Measurements from ENCODE around the gene MAMSTR. TPM values are rescaled to one million over a fixed set of nuclear protein-coding genes. Genes with fewer than 3 reads are reported as not detected.
A peak's percentile ranks its signal among the peaks of the same experiment; 100 is the strongest.

The MAMSTR gene
- polyA plus RNA-seq, 1 donor from 2014 or later = 0.45 TPM

GRCh38 chr19:48738557-48739403 lies 19.3 kb upstream of the MAMSTR start:
- Mint-ChIP-seq H3K9me3 (peaks cover 0 to 4% (median 0%) of the 10 kb centered on the region in 3 donors), H3K36me3 (no peaks in the 10 kb centered on the region), H3K27ac (peak overlapping the region in 2 of 3 donors; percentile 63 to 67), H3K27me3 (peaks cover 9% of the 10 kb centered on the region), H3K4me1 (peaks cover 0 to 17% (median 5%) of the 10 kb centered on the region in 3 donors), H3K4me3 (peak overlapping the region; percentile 12 to 81 (median 50))

GRCh38 chr19:48737360-48737998 lies 18.0 kb upstream of the MAMSTR start:
- Mint-ChIP-seq H3K4me1 (peaks cover 0 to 17% (median 5%) of the 10 kb centered on the region in 3 donors), H3K36me3 (peaks cover 2% of the 10 kb centered on the region), H3K27me3 (peaks cover 9% of the 10 kb centered on the region), H3K27ac (peak overlapping the region in 1 of 3 donors; percentile 67), H3K4me3 (peak overlapping the region in 3 of 4 donors; percentile 24 to 72 (median 52)), H3K9me3 (peaks cover 0 to 4% (median 0%) of the 10 kb centered on the region in 3 donors)

- H3K4me1 Mint-ChIP-seq = peaks cover 0 to 7% (median 2%) of the 10 kb centered on the region in 3 donors
- no peak overlapping the region for H3K4me3 Mint-ChIP-seq
- peaks cover 2% of the 10 kb centered on the region for H3K36me3 Mint-ChIP-seq
- H3K9me3 Mint-ChIP-seq = peaks cover 0 to 2% (median 0%) of the 10 kb centered on the region in 3 donors
- no peak overlapping the region for H3K27ac Mint-ChIP-seq
- H3K27me3 Mint-ChIP-seq = peaks cover 7% of the 10 kb centered on the region
Observed at GRCh38 chr19:48735031-48735615, 15.6 kb upstream of the MAMSTR start.

- Mint-ChIP-seq H3K4me1 (peaks cover 0 to 7% (median 0%) of the 10 kb centered on the region in 3 donors), H3K4me3 (no peak overlapping the region), H3K9me3 (peaks cover 0 to 2% (median 0%) of the 10 kb centered on the region in 3 donors), H3K36me3 (peaks cover 2% of the 10 kb centered on the region), H3K27ac (no peak overlapping the region), H3K27me3 (peaks cover 3% of the 10 kb centered on the region)
Observed at GRCh38 chr19:48734625-48735024, 15.1 kb upstream of the MAMSTR start.

DNA sequence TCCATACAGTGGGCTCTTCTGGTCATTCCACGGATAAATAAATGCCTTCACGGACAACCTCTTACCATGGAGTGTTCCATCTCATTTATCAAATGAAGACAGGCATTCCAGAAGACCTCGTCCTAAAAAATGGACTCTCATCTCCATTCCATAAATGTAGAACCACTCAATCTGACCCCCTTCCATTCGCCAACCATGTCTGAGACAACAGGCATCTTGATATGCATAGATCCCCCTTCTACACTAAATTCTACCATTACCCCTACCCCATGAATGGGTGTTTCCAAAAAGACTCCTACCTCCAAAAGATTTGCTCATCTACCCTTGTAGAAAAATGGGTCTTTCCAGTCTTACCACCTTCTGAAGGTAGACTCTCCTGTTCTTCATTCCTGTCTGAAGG lies 11.9 kb upstream of the MAMSTR start:
- Mint-ChIP-seq H3K27me3 (peaks cover 3% of the 10 kb centered on the region), H3K27ac (no peak overlapping the region), H3K4me1 (peaks cover 3 to 6% (median 5%) of the 10 kb centered on the region in 3 donors), H3K4me3 (no peak overlapping the region), H3K36me3 (peaks cover 2% of the 10 kb centered on the region), H3K9me3 (peaks cover 3 to 6% (median 4%) of the 10 kb centered on the region in 3 donors)

- Mint-ChIP-seq H3K27me3 (peaks cover 3% of the 10 kb centered on the region), H3K4me3 (no peak overlapping the region), H3K4me1 (peaks cover 12 to 16% (median 15%) of the 10 kb centered on the region in 3 donors), H3K27ac (no peak overlapping the region), H3K9me3 (peaks cover 7 to 15% (median 12%) of the 10 kb centered on the region in 3 donors), H3K36me3 (peaks cover 10% of the 10 kb centered on the region)
Observed at GRCh38 chr19:48728911-48729664, 9.6 kb upstream of the MAMSTR start.

DNA sequence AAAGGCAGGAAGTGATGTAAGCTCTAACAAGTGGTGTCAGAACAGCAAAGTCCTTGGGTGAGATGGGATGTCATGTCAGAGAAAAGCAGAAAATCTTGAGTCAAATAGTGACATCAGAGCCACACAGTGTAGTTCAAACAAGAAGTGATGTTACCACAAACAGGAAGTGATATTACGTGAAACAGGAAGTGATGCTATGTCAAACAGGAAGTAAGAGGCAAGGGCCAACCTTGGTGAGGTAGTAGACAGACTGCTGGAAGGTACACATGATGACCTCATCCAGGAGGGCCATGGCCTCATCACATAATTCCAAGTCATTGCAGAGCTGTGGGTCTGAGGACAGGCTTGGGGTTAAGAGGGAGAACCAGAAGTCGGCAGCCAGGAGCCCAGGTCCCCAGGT lies 7.0 kb upstream of the MAMSTR start:
- Mint-ChIP-seq H3K27ac (peak overlapping the region in 2 of 3 donors; percentile 4 to 86), H3K36me3 (peaks cover 8% of the 10 kb centered on the region), H3K9me3 (peaks cover 7 to 15% (median 12%) of the 10 kb centered on the region in 3 donors), H3K4me3 (peak overlapping the region in 2 of 4 donors; percentile 39 to 45), H3K27me3 (peaks cover 3% of the 10 kb centered on the region), H3K4me1 (peaks cover 12 to 16% (median 15%) of the 10 kb centered on the region in 3 donors)

DNA sequence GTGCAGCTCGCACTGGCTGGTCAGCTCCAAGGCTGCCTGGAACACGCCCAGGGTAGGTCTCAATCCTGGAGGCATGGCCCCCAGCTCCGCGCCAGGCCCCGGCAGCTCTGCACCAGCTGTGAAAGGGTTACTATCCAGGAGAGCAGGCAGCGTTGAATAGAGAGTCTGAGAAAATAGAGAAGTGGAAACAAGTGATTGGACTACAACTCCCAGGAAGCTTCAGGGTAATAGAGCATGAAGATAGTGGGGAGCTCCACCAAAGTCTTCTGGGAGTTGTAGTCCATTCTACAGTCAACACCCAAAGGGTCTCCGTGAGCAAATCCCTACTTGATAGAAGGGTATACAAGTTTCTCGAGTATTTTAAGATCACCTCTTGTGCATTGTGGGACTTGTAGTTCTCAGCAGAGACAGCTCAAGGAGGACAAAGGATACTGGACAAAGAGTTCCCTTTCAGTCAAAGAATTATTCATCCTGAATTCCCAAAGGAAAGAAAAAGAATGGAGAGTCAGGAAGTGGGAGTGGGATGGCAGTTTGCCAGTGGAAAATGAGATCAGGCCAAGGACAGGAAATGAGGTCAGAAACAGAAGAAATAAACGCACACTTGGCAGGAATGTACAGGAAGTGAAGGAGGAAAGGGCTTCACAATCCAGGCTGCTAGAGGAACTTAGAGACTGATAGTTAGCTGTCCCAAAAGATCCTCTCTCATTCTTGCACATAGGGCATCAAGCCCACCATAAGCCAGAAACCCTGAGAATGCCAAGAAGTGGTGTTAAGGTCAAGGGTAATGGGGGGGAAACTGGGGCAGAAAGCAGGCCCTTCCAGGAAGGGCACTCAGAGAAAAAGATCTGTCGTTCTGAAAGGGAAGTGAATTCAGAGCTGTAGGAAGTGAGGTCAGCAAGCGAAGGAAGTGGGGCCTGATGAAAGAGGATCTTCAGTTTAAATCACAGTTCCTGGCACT lies 5.5 kb upstream of the MAMSTR start:
- Mint-ChIP-seq H3K9me3 (peaks cover 7 to 15% (median 10%) of the 10 kb centered on the region in 3 donors), H3K36me3 (peaks cover 8% of the 10 kb centered on the region), H3K4me1 (peaks cover 19 to 25% (median 20%) of the 10 kb centered on the region in 3 donors), H3K4me3 (peak overlapping the region in 3 of 4 donors; percentile 35 to 83 (median 65)), H3K27ac (peak overlapping the region; percentile 57 to 97 (median 83)), H3K27me3 (no peaks in the 10 kb centered on the region)

- no peak overlapping the region for H3K4me3 Mint-ChIP-seq
- peaks cover 9% of the 10 kb centered on the region for H3K36me3 Mint-ChIP-seq
- H3K27ac Mint-ChIP-seq = no peak overlapping the region
- H3K4me1 Mint-ChIP-seq = peaks cover 20 to 22% (median 21%) of the 10 kb centered on the region in 3 donors
- H3K27me3 Mint-ChIP-seq = no peaks in the 10 kb centered on the region
- peaks cover 7 to 11% (median 10%) of the 10 kb centered on the region in 3 donors for H3K9me3 Mint-ChIP-seq
Observed at GRCh38 chr19:48722196-48722708, 2.7 kb upstream of the MAMSTR start.

- Mint-ChIP-seq H3K27ac (peak overlapping the region; percentile 90 to 99 (median 91)), H3K4me3 (peak overlapping the region; percentile 91 to 96 (median 96)), H3K9me3 (peaks cover 2 to 7% (median 5%) of the 10 kb centered on the region in 3 donors), H3K4me1 (peaks cover 15 to 18% (median 16%) of the 10 kb centered on the region in 3 donors), H3K27me3 (no peaks in the 10 kb centered on the region), H3K36me3 (peaks cover 9% of the 10 kb centered on the region)
Observed at GRCh38 chr19:48720613-48721296, 1.2 kb upstream of the MAMSTR start.

GRCh38 chr19:48720251-48720612 lies 707 bp upstream of the MAMSTR start:
- Mint-ChIP-seq H3K36me3 (peaks cover 6% of the 10 kb centered on the region), H3K4me1 (peaks cover 14 to 15% (median 14%) of the 10 kb centered on the region in 3 donors), H3K9me3 (peaks cover 0 to 5% (median 4%) of the 10 kb centered on the region in 3 donors), H3K4me3 (peak overlapping the region; percentile 91 to 96 (median 96)), H3K27ac (peak overlapping the region; percentile 90 to 99 (median 91)), H3K27me3 (no peaks in the 10 kb centered on the region)

DNA sequence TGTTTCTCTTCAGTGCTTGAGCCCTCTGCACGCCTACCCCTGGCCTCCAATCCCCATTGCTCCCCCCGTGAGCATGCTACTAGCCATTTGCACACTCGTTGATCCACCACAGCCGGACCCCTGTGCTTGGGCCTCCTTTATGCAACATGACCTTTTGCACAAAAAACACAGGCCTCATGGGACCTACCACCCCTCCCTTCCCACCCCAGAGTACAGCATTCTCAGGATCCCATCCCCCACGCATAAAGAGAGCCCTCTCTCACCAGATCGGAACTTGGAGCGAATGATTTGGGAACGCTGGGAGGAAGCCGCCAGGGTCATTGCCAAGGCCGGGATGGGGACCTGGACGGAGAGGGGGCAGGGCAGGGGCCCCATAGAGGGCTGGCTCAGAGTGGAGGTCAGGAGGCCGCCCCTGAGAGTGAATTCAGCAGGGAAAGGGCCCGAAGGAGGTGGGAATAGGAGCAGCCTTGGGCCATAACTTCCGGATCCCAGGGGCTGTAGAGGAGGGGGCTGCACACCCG lies 754 bp downstream of the MAMSTR start:
- no peaks in the 10 kb centered on the region for H3K9me3 Mint-ChIP-seq
- H3K36me3 Mint-ChIP-seq = peaks cover 1% of the 10 kb centered on the region
- H3K27me3 Mint-ChIP-seq = no peaks in the 10 kb centered on the region
- H3K4me3 Mint-ChIP-seq = peak overlapping the region in 3 of 4 donors; percentile 37 to 54 (median 51)
- peak overlapping the region in 1 of 3 donors; percentile 32 for H3K27ac Mint-ChIP-seq
- peaks cover 14 to 16% (median 14%) of the 10 kb centered on the region in 3 donors for H3K4me1 Mint-ChIP-seq

All from IgD-negative memory B cell (primary cell).